CD4-positive, CD25-positive, alpha-beta regulatory T cell (primary cell): Measurements from ENCODE around the gene SARS2. TPM values are rescaled to one million over a fixed set of nuclear protein-coding genes. Genes with fewer than 3 reads are reported as not detected.

Experiments
- ATAC-seq, 2 donors: fragments of 150-1000 bp; cut with Tn5 transposase; one replicate each; pipeline ENCODE4 v1.10.0; 2021; ENCODE audit warnings: low read depth in 2 of 2, moderate number of reproducible peaks in 2 of 2, moderate library complexity in 1 of 2
- DNase-seq, 3 donors: peaks; one replicate each; pipeline versions ENCODE4 v3.0.0 to v3.0.0-alpha.2; 2012 to 2022; ENCODE audit warnings: mixed read lengths in 1 of 3
- H3K27ac ChIP-seq: one replicate; pipeline ENCODE4 v1.7.0; 2013; ENCODE audit warnings: mild to moderate bottlenecking, low read length; ENCODE audit not compliant: insufficient read depth, poor library complexity, severe bottlenecking
- H3K27me3 ChIP-seq: one replicate; pipeline ENCODE4 v1.7.0; 2013; ENCODE audit warnings: low read length; ENCODE audit not compliant: control insufficient read depth, insufficient read depth
- H3K36me3 ChIP-seq: one replicate; pipeline ENCODE4 v1.7.0; 2013; ENCODE audit warnings: mild to moderate bottlenecking, low read length, moderate library complexity; ENCODE audit not compliant: control insufficient read depth, insufficient read depth
- H3K4me1 ChIP-seq: 2 replicates; pipeline ENCODE4 v1.7.0; 2013; ENCODE audit warnings: mild to moderate bottlenecking, low read length; ENCODE audit not compliant: insufficient read depth, control insufficient read depth, poor library complexity, severe bottlenecking
- H3K4me3 ChIP-seq: one replicate; pipeline ENCODE4 v1.7.0; 2013; ENCODE audit warnings: low read depth, mild to moderate bottlenecking, low read length, moderate library complexity
- H3K9me3 ChIP-seq, 2 experiments: 1 replicate in 1 of 2; 2 replicates in 1 of 2; pipeline ENCODE4 v1.7.0; 2013; ENCODE audit warnings: low read length in 2 of 2, mild to moderate bottlenecking in 1 of 2, moderate library complexity in 1 of 2; ENCODE audit not compliant: control insufficient read depth in 2 of 2
- H3K27ac Mint-ChIP-seq, 3 donors: one replicate each; pipeline ENCODE4 v1.8.0; 2020 to 2022; ENCODE audit warnings: mild to moderate bottlenecking in 3 of 3, mixed read lengths in 3 of 3, moderate library complexity in 2 of 3
- H3K27me3 Mint-ChIP-seq: one replicate; pipeline ENCODE4 v1.8.0; 2022; ENCODE audit warnings: mild to moderate bottlenecking, mixed read lengths
- H3K36me3 Mint-ChIP-seq: one replicate; pipeline ENCODE4 v1.8.0; 2020; ENCODE audit warnings: mixed read lengths
- H3K4me1 Mint-ChIP-seq, 4 donors: one replicate each; pipeline ENCODE4 v1.8.0; 2020 to 2022; ENCODE audit warnings: mixed read lengths in 4 of 4, mild to moderate bottlenecking in 1 of 4
- H3K4me3 Mint-ChIP-seq, 4 donors: one replicate each; pipeline ENCODE4 v1.8.0; 2020 to 2022; ENCODE audit warnings: mild to moderate bottlenecking in 4 of 4, mixed read lengths in 4 of 4, moderate library complexity in 3 of 4
- H3K9me3 Mint-ChIP-seq, 7 donors: one replicate each; pipeline ENCODE4 v1.8.0; 2020 to 2022; ENCODE audit warnings: mixed read lengths in 7 of 7, mild to moderate bottlenecking in 3 of 7, moderate library complexity in 2 of 7
- polyA plus RNA-seq, 4 donors: library from polyadenylated mRNA; unstranded; fragments of 300-500 nt; fragmentation: Illumina TruSeq; gene quantifications; one replicate each; pipeline ENCODE4 v1.2.3, GENCODE V29; 2021
- total RNA-seq: library from RNA; stranded (reverse); gene quantifications from one replicate; pipeline ENCODE4 v1.2.3, GENCODE V29; 2022

The SARS2 gene
- total and polyA plus RNA-seq, 5 donors from 2014 or later, result 13.1 to 16.1 (median 15.4) TPM

DNA sequence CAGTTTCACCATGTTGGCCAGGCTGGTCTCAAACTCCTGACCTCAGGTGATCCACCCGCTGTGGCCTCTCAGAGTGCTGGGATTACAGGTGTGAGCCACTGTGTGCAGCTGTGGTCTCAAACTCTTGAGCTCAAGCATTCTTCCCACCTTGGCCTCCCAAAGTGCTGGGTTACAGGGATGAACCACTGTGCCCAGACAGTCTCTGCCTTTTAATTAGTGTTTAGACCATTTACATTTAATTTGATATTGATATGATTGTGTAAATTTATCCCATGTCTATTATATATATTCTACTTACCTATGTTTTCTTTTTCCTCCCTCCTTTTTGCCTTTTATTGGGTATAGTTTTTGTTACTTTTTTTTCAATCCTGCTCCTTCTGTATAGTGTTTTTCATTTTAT is 28.9 kb downstream of the SARS2 start:
- Histone ChIP-seq H3K4me1 (peaks cover 32% of the 10 kb centered on the region), H3K9me3 (no peaks in the 10 kb centered on the region), H3K4me3 (peak overlapping the region; percentile 35), H3K27me3 (no peaks in the 10 kb centered on the region), H3K36me3 (peaks cover 15% of the 10 kb centered on the region), H3K27ac (no peak overlapping the region)
- Mint-ChIP-seq H3K9me3 (peaks cover 0 to 1% (median 0%) of the 10 kb centered on the region in 7 donors), H3K4me1 (peaks cover 6 to 62% (median 31%) of the 10 kb centered on the region in 4 donors), H3K36me3 (peaks cover 12% of the 10 kb centered on the region), H3K27me3 (no peaks in the 10 kb centered on the region), H3K27ac (peak overlapping the region in 1 of 3 donors; percentile 78), H3K4me3 (peak overlapping the region; percentile 65 to 96 (median 84))
- ATAC-seq, result no peak
- no peak for DNase-seq

DNA sequence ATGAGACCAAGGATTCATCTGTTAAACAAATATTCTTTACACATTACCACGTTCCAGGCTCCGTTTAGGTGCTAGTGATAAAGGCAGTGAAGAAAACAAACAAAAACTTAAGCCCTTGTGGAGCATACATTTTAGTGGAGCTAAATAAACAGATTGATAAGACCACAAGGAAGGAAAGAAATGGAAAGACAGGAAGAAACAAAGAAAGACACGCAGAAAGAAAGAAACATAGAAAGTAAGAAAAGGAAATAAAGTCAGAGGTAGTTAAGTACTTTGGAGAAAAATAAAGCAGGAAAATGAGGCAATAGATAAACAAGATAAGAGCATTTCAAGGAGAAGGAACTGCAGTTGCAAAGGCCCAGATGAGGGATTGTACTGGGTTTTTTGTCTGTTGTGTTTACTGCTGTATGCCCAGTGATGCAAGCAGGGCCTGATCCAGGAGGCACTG is 29.8 kb downstream of the SARS2 start:
- H3K4me1 Mint-ChIP-seq, result peaks cover 6 to 65% (median 31%) of the 10 kb centered on the region in 4 donors
- peaks cover 12% of the 10 kb centered on the region for H3K36me3 Mint-ChIP-seq
- no peaks in the 10 kb centered on the region for H3K27me3 ChIP-seq
- H3K27ac ChIP-seq, result peak overlapping the region; percentile 99
- DNase-seq (no peak), ATAC-seq (no peak)
- peaks cover 0 to 1% (median 0%) of the 10 kb centered on the region in 7 donors for H3K9me3 Mint-ChIP-seq
- H3K27ac Mint-ChIP-seq, result peak overlapping the region in 2 of 3 donors; percentile 79 to 97
- no peaks in the 10 kb centered on the region for H3K9me3 ChIP-seq
- peak overlapping the region; percentile 92 for H3K4me3 ChIP-seq
- peaks cover 32% of the 10 kb centered on the region for H3K4me1 ChIP-seq
- peaks cover 13% of the 10 kb centered on the region for H3K36me3 ChIP-seq
- H3K27me3 Mint-ChIP-seq, result no peaks in the 10 kb centered on the region
- H3K4me3 Mint-ChIP-seq, result peak overlapping the region; percentile 91 to 99 (median 95)

DNA sequence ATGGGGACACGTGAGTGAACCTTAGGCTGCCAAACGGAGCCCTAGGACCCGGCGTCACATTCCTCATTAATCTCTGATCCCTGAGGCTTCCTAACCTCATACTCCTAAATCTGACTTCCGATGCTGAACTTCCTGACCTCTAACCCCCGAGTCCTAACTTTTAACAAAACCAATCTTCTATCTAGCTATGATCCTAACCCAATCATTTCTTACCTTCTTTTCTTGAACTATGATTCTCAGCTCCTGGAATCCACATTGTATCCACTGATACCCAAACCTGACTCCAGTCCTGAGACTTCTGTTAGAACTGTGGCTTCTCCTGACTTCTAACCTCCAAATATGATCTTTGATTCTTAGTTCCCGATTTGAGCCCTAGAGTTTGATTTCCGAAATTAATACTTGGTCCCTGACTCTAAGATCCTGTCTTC is 30.3 kb downstream of the SARS2 start:
- ATAC-seq (no peak), DNase-seq (no peak)
- peaks cover 12% of the 10 kb centered on the region for H3K36me3 Mint-ChIP-seq
- peaks cover 8% of the 10 kb centered on the region for H3K36me3 ChIP-seq
- H3K27ac Mint-ChIP-seq, result peak overlapping the region; percentile 95 to 97 (median 96)
- H3K4me3 ChIP-seq, result peak overlapping the region; percentile 92
- H3K9me3 ChIP-seq, result no peaks in the 10 kb centered on the region
- peaks cover 0 to 1% (median 0%) of the 10 kb centered on the region in 7 donors for H3K9me3 Mint-ChIP-seq
- peak overlapping the region; percentile 99 for H3K27ac ChIP-seq
- H3K4me1 Mint-ChIP-seq, result peaks cover 6 to 63% (median 32%) of the 10 kb centered on the region in 4 donors
- H3K27me3 Mint-ChIP-seq, result no peaks in the 10 kb centered on the region
- H3K27me3 ChIP-seq, result no peaks in the 10 kb centered on the region
- peak overlapping the region; percentile 91 to 99 (median 95) for H3K4me3 Mint-ChIP-seq
- H3K4me1 ChIP-seq, result peaks cover 32% of the 10 kb centered on the region

DNA sequence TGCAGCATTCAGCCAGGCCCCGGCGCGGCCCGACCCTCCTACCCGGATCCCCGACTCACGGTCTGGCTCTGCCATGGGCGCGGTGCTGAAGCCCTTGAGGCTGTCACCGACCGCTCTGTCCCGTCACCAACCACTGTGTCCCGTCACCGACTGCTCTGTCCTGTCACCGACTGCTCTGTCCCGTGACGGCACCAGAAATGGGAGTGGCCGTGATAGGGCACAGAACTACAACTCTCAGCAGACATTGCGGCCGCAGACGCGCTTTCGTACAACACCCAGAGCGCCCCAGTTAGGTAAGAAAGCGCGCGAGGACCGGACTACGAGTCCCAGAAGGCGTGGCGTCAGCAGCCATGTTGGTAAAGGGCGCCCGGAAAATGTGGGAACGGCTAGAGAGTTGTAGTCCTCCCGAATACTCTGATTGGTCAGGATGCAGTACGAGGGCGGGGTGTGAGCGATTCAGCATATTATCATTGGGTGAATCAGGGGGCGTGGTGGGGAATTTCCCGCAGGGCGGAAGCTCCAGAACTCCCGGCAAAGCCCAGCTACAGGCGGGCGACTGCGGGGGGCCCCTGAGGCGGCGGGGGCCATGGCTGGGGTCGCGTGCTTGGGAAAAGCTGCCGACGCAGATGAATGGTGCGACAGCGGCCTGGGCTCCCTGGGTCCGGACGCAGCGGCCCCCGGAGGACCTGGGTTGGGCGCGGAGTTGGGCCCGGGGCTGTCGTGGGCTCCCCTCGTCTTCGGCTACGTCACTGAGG is 30.9 kb downstream of the SARS2 start, which contains the start of the genes NFKBIB and SIRT2:
Gene NFKBIB (plus strand): TSS at position 523 of the 755 bp plus-strand sequence. CDS start 64 bp downstream, at position 587.
Gene SIRT2 (minus strand): TSS at position 172 of the 755 bp plus-strand sequence. CDS start 97 bp downstream, at position 75.
- Mint-ChIP-seq H3K27ac (peak within 1 kb of the TSS; percentile 95 to 99 (median 97)), H3K4me1 (peaks cover 6 to 64% (median 33%) of the 10 kb centered on the region in 4 donors), H3K36me3 (peaks cover 9% of the 10 kb centered on the region), H3K27me3 (no peaks in the 10 kb centered on the region), H3K9me3 (peaks cover 0 to 1% (median 0%) of the 10 kb centered on the region in 7 donors), H3K4me3 (peak within 1 kb of the TSS; percentile 91 to 99 (median 95))
- Histone ChIP-seq H3K9me3 (no peaks in the 10 kb centered on the region), H3K27ac (peak within 1 kb of the TSS; percentile 99), H3K4me1 (peaks cover 32% of the 10 kb centered on the region), H3K4me3 (peak within 1 kb of the TSS; percentile 92), H3K27me3 (no peaks in the 10 kb centered on the region), H3K36me3 (peaks cover 3% of the 10 kb centered on the region)
- DNase-seq (peak; percentile 99 to 100 (median 100)), ATAC-seq (peak; percentile 92 to 93)

DNA sequence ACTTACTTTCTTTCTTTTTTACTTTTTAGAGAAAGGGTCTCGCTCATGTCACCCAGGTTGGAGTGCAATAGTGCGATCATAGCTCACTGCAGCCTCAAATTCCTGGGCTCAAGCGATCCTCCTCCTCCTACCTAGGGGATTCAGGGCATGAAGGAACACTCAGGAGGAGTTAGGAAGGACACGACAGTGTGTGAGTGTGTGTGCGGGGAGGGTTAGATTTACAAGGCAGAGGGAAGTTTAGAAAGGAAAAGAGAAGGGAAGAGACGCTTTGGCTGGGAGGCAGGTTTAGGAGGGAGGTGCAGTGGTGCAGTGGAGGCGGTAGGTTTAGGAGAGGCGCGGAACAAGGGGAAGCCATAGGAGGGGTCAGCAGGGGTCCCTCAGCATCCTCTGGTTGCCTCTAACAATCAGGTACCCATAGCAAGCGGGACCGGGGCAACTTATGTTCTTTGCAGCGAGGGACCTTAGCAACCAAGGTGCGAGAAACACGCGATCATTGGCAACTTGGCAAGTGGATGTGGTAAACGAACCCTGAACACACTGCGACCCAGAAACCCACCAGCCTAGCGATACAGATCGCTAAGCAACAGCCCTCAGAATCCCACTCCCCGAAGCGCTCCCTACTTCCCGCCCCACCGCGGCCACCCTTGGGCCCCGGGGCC is 31.6 kb downstream of the SARS2 start:
- DNase-seq (no peak), ATAC-seq (peak in 1 of 2 donors; percentile 0)
- H3K4me3 ChIP-seq, result peak overlapping the region; percentile 90
- Mint-ChIP-seq H3K4me3 (peak overlapping the region; percentile 91 to 99 (median 95)), H3K36me3 (peaks cover 3% of the 10 kb centered on the region), H3K27ac (peak overlapping the region; percentile 93 to 99 (median 97)), H3K4me1 (peaks cover 6 to 59% (median 29%) of the 10 kb centered on the region in 4 donors), H3K27me3 (no peaks in the 10 kb centered on the region), H3K9me3 (peaks cover 0 to 1% (median 0%) of the 10 kb centered on the region in 7 donors)
- H3K36me3 ChIP-seq, result peaks cover 2% of the 10 kb centered on the region
- no peaks in the 10 kb centered on the region for H3K27me3 ChIP-seq
- peaks cover 32% of the 10 kb centered on the region for H3K4me1 ChIP-seq
- H3K27ac ChIP-seq, result peak overlapping the region; percentile 99
- no peaks in the 10 kb centered on the region for H3K9me3 ChIP-seq

DNA sequence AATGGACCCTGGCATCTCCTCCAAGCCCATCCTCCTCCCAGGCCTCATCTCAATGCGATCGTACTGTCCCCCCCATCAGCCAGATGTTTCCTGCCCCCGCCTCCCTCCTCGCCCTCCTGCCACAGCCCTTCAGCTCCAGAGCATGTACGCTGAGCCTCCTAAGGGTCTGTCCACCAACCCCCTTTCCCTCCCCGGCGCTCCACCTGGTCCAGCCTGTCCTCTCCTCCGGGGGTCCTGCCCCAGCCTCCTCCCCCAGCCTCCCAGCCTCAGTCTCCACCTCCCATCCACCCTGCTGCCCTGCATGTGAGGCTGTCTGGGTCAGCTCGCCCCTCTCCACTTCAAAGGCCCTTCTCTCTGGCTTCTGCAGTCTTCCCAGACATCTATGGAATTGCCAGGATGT is 35.6 kb downstream of the SARS2 start:
- no peaks in the 10 kb centered on the region for H3K27me3 Mint-ChIP-seq
- peaks cover 0 to 33% (median 15%) of the 10 kb centered on the region in 4 donors for H3K4me1 Mint-ChIP-seq
- H3K4me3 Mint-ChIP-seq, result no peak overlapping the region
- H3K9me3 ChIP-seq, result no peaks in the 10 kb centered on the region
- H3K27ac ChIP-seq, result no peak overlapping the region
- ATAC-seq (no peak), DNase-seq (no peak)
- no peak overlapping the region for H3K4me3 ChIP-seq
- peak overlapping the region in 1 of 3 donors; percentile 65 for H3K27ac Mint-ChIP-seq
- no peaks in the 10 kb centered on the region for H3K27me3 ChIP-seq
- peaks cover 14% of the 10 kb centered on the region for H3K36me3 ChIP-seq
- no peaks in the 10 kb centered on the region for H3K9me3 Mint-ChIP-seq
- peaks cover 5% of the 10 kb centered on the region for H3K36me3 Mint-ChIP-seq
- peaks cover 15% of the 10 kb centered on the region for H3K4me1 ChIP-seq

DNA sequence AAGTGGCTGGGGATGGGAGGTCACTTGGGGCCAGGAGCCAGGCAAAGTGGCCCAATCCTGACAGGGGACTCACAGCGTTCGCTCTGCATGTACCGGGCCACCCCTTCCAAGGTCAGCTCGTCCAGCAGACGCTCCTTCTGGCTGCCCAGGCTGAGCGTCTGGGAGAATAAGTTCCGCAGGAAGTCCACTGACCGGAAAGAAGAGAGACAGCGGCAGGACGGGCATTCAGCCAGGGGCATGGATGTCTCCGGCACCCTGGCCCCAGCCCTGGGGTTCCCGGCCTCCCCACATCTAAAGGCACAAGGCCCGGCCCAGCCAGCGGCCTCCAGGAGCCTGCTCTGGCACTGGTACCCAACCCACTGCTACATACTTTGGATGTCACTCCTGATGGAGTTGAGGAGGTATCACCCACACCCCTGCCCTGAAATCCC is 37.2 kb downstream of the SARS2 start:
- DNase-seq (no peak), ATAC-seq (no peak)
- Mint-ChIP-seq H3K36me3 (peaks cover 5% of the 10 kb centered on the region), H3K27me3 (no peaks in the 10 kb centered on the region), H3K4me3 (no peak overlapping the region), H3K4me1 (peaks cover 0 to 21% (median 7%) of the 10 kb centered on the region in 4 donors), H3K9me3 (no peaks in the 10 kb centered on the region), H3K27ac (no peak overlapping the region)
- H3K36me3 ChIP-seq, result peaks cover 29% of the 10 kb centered on the region
- no peak overlapping the region for H3K27ac ChIP-seq
- H3K4me3 ChIP-seq, result no peak overlapping the region
- peaks cover 6% of the 10 kb centered on the region for H3K4me1 ChIP-seq
- no peaks in the 10 kb centered on the region for H3K27me3 ChIP-seq
- H3K9me3 ChIP-seq, result no peaks in the 10 kb centered on the region
